WERI-Rb-1 (cell line): Measurements from ENCODE around the gene MS4A18.

Experiments used
- DNase-seq: peaks from one replicate; pipeline ENCODE4 v3.0.0-alpha.2; 2020
- H3K27ac ChIP-seq: fragments of 250-450 bp; sonication (Bioruptor Pico); 2 replicates; pipeline ENCODE4 v1.5.1; 2020; ENCODE audit warnings: mild to moderate bottlenecking, moderate library complexity
- H3K27me3 ChIP-seq: fragments of 250-450 bp; sonication (Bioruptor Pico); 2 replicates; pipeline ENCODE4 v1.5.1; 2021; ENCODE audit warnings: mild to moderate bottlenecking, low read depth, moderate library complexity; ENCODE audit not compliant: insufficient read depth, severe bottlenecking
- H3K36me3 ChIP-seq: fragments of 250-450 bp; sonication (Bioruptor Pico); 2 replicates; pipeline ENCODE4 v1.5.1; 2020; ENCODE audit warnings: mild to moderate bottlenecking, moderate library complexity
- H3K4me3 ChIP-seq: 2 replicates; pipeline ENCODE4 v1.5.1; 2011; ENCODE audit warnings: low read depth, mild to moderate bottlenecking, control low read depth, low read length
- H3K9me3 ChIP-seq: fragments of 250-450 bp; sonication (Bioruptor Pico); 2 replicates; pipeline ENCODE4 v1.5.1; 2021; ENCODE audit warnings: mild to moderate bottlenecking, moderate library complexity; ENCODE audit not compliant: severe bottlenecking
- CTCF ChIP-seq: IDR thresholded peaks from 2 replicates; pipeline ENCODE4 v1.5.1; 2011; ENCODE audit warnings: low read depth, mild to moderate bottlenecking, control low read depth, inconsistent platforms, low read length

The MS4A18 gene

GRCh38 chr11:60782393-60783140 lies 58.0 kb downstream of the MS4A18 start:
- no peak overlapping the region for H3K27ac ChIP-seq
- DNase-seq, result no peak
- TF ChIP-seq CTCF, result no peak
- H3K36me3 ChIP-seq, result no peaks in the 10 kb centered on the region
- H3K4me3 ChIP-seq, result no peak overlapping the region
- H3K27me3 ChIP-seq, result no peaks in the 10 kb centered on the region
- H3K9me3 ChIP-seq, result no peaks in the 10 kb centered on the region

- no peak overlapping the region for H3K27ac ChIP-seq
- DNase-seq, result no peak
- H3K9me3 ChIP-seq, result no peaks in the 10 kb centered on the region
- H3K4me3 ChIP-seq, result no peak overlapping the region
- H3K36me3 ChIP-seq, result no peaks in the 10 kb centered on the region
- TF ChIP-seq CTCF, result no peak
- no peaks in the 10 kb centered on the region for H3K27me3 ChIP-seq
Measured at GRCh38 chr11:60783141-60783484, 58.6 kb downstream of the MS4A18 start.

GRCh38 chr11:60783911-60784310 lies 59.4 kb downstream of the MS4A18 start:
- no peaks in the 10 kb centered on the region for H3K9me3 ChIP-seq
- no peak overlapping the region for H3K4me3 ChIP-seq
- no peak for TF ChIP-seq CTCF
- no peaks in the 10 kb centered on the region for H3K27me3 ChIP-seq
- no peak overlapping the region for H3K27ac ChIP-seq
- H3K36me3 ChIP-seq, result no peaks in the 10 kb centered on the region
- DNase-seq, result no peak

- DNase-seq, result no peak
- Histone ChIP-seq H3K9me3 (no peaks in the 10 kb centered on the region), H3K27ac (no peak within 1 kb of the TSS), H3K36me3 (no peaks in the 10 kb centered on the region), H3K27me3 (no peaks in the 10 kb centered on the region), H3K4me3 (no peak within 1 kb of the TSS)
- no peak for TF ChIP-seq CTCF
Measured at GRCh38 chr11:60785136-60785535, 60.6 kb downstream of the MS4A18 start, which contains the start of gene MS4A10. Gene MS4A10 (plus strand): TSS chr11:60785333. CDS start chr11:60790336, 5,003 bp downstream.

- no peak for DNase-seq
- H3K9me3 ChIP-seq, result no peaks in the 10 kb centered on the region
- no peak overlapping the region for H3K27ac ChIP-seq
- no peaks in the 10 kb centered on the region for H3K27me3 ChIP-seq
- no peak for TF ChIP-seq CTCF
- H3K36me3 ChIP-seq, result no peaks in the 10 kb centered on the region
- no peak overlapping the region for H3K4me3 ChIP-seq
Measured at GRCh38 chr11:60785806-60786361, 61.4 kb downstream of the MS4A18 start.
